Urinary bladder (tissue), 4 donors: ENCODE results near the gene UNC5CL. TPM values are rescaled to one million over a fixed set of nuclear protein-coding genes. Genes with fewer than 3 reads are reported as not detected.
"Not testable (repeated sequence)": the region's sequence is repeated elsewhere in the genome, so short reads cannot be mapped to it uniquely, and the experiment has no call there.

Experiments used
- DNase-seq: peaks from one replicate; pipeline ENCODE4 v3.0.0-alpha.2; 2015; ENCODE audit errors: extremely low spot score
- H3K27ac ChIP-seq: one replicate; pipeline ENCODE4 v1.5.1; 2013; ENCODE audit warnings: low read depth, mild to moderate bottlenecking, moderate library complexity
- H3K36me3 ChIP-seq: one replicate; pipeline ENCODE4 v1.6.1; 2013; ENCODE audit warnings: mild to moderate bottlenecking, moderate library complexity; ENCODE audit not compliant: insufficient read depth
- H3K4me1 ChIP-seq: one replicate; pipeline ENCODE4 v1.6.1; 2013; ENCODE audit warnings: mild to moderate bottlenecking, moderate library complexity; ENCODE audit not compliant: insufficient read depth
- H3K4me3 ChIP-seq: one replicate; pipeline ENCODE4 v1.5.1; 2013; ENCODE audit warnings: low read depth, low read length
- WGBS: extraction: QIAGEN DNeasy Blood & Tissue Kit; methylation state at CpG from one replicate; pipeline ENCODE4 v1.1.7; 2013; 5-methylcytosine and 5-hydroxymethylcytosine counted together
- polyA plus RNA-seq: library from polyadenylated mRNA; stranded (reverse); fragments of 200-250 nt; gene quantifications from one replicate; pipeline ENCODE4 v1.2.3, GENCODE V29; 2013
- total RNA-seq: library from RNA; depleted of rRNA; stranded (reverse); fragments of >200 nt; gene quantifications from one replicate; pipeline ENCODE4 v1.2.3, GENCODE V29; 2014
- donor health status: healthy with polysubstance abuse.
- donor health status: healthy.

Gene UNC5CL
- total and polyA plus RNA-seq, 2 donors, result 0.37 to 0.87 TPM

DNA sequence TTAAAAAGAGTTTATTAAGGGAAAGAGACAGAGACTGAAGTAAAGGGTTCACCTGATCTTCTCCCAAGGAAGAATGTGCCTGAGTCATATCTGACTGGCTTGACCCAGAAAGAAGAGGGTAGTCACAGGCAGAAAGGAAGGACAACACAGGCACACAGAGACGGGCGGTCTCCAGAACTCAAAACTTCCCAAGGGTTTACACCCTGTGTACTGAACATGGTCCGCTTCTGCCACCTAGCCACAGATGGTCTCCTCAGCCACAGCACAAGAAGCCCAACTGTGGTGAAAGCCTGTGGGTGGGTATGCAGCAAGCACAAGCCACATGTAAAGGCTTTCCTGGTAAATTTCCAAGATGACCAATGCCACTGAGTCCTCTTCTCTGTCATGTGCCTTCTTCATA is 17.2 kb downstream of the UNC5CL start:
- Histone ChIP-seq H3K36me3 (no peaks in the 10 kb centered on the region), H3K4me1 (no peaks in the 10 kb centered on the region), H3K4me3 (no peak overlapping the region), H3K27ac (no peak overlapping the region)
- DNase-seq, result no peak
- WGBS, result 85% methylated on average over 3 of the region's 3 CpGs

DNA sequence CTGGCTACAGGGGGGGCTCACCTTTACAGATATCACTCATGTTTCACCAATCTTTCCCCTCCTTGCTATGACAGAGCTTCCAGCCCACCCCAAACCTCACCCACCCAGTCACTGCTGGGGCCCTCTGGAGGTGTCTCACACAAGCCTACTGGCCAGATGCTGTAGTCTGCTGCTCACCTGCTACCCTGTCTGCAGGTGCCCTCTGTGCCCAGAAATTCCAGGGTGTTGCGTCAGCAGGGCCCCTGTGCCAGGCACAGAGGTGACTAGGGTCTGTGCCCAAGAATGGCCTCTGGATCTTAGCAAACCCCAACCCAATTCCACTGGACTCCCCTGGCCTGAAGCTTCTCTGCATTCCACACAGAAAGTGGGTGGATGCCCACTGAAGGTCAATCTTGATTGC is 21.4 kb downstream of the UNC5CL start:
- H3K4me1 ChIP-seq, result no peaks in the 10 kb centered on the region
- H3K36me3 ChIP-seq, result no peaks in the 10 kb centered on the region
- 95% methylated on average over 1 of the region's 1 CpG for WGBS
- no peak overlapping the region for H3K27ac ChIP-seq
- no peak overlapping the region for H3K4me3 ChIP-seq
- no peak for DNase-seq

DNA sequence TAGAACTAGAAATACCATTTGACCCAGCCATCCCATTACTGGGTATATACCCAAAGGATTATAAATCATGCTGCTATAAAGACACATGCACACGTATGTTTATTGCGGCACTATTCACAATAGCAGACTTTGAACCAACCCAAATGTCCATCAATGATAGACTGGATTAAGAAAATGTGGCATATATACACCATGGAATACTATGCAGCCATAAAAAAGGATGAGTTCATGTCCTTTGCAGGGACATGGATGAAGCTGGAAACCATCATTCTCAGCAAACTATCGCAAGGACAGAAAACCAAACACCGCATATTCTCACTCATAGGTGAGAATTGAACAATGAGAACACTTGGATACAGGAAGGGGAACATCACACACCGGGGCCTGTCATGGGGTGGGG is 23.2 kb downstream of the UNC5CL start:
- H3K27ac ChIP-seq, H3K36me3 ChIP-seq, H3K4me1 ChIP-seq, H3K4me3 ChIP-seq, DNase-seq: not testable (repeated sequence)
- 98% methylated on average over 5 of the region's 5 CpGs for WGBS

DNA sequence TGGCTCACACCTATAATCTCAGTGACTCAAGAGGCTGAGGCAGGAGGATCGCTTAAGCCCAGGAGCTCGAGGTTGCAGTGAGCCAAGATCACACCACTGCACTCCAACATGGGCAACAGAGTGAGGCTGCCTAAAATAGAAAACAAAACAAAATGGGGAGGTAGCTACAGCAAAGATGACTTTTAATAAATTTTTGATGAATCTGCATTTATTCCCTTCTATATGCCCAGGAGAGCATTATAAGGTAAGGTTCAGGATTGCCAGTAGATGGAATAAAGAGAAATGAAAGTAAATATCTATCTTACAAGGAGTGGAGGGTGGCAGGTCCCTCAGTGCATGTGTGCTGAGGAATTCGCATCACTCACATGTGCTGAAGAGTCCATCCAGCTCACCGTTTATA is 24.2 kb downstream of the UNC5CL start:
- Histone ChIP-seq H3K4me1 (no peaks in the 10 kb centered on the region), H3K27ac (no peak overlapping the region), H3K36me3 (no peaks in the 10 kb centered on the region), H3K4me3 (no peak overlapping the region)
- no peak for DNase-seq
- 87% methylated on average over 4 of the region's 4 CpGs for WGBS

DNA sequence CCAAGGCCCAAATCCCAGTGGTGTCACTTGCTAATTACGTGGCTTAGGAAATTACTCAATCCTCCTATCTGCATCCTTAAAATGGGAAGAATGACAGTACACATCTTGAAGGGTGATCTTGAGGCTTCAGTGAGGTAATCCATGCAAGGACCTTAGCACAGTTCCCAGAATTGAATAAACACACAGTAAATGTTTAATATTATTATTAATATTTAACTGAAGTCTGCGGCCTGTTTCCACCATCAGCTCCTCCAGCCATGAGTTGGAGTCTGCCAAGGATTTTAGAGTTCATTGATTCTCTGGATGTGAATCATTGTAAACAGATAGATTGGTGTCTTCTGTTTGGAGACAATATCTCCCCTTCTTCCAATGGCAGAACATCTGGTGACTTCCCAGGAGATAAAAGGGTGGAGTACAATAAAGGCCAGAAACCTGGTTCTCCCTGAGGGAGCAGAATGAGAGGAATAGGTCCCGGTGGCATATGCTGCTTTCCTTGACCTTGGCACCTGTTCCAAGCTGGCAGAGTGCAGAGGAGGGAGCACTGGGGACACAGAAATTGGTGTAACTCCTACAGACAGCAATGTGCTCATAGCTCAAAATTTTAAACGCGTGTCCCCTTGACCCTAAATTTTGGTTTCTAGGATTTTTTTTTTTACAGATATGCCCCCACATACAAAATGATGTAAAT is 25.4 kb downstream of the UNC5CL start:
- H3K4me3 ChIP-seq, result no peak overlapping the region
- H3K27ac ChIP-seq, result no peak overlapping the region
- H3K4me1 ChIP-seq, result no peaks in the 10 kb centered on the region
- 93% methylated on average over 5 of the region's 5 CpGs for WGBS
- H3K36me3 ChIP-seq, result no peaks in the 10 kb centered on the region
- DNase-seq, result no peak

DNA sequence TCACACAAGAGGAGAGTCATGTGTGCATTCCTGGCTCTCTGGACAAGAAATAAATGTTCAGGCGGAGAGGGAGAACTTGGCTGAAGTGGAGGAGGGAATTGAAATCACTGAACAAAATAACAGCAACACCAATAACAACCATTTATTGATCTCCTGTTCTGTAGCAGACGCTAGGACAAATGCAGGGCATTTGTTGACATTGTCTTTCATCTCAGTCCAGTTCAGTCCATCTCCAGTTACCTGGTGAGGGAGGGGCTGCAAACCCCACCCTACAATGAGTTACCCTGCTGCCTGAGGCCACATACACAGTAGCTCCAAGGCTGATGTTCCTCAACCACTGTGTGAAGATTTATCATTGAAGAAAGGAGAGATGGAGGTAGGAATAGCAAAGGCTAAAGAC is 27.3 kb downstream of the UNC5CL start:
- no peaks in the 10 kb centered on the region for H3K4me1 ChIP-seq
- H3K4me3 ChIP-seq, result no peak overlapping the region
- no peaks in the 10 kb centered on the region for H3K36me3 ChIP-seq
- 88% methylated on average over 2 of the region's 2 CpGs for WGBS
- no peak overlapping the region for H3K27ac ChIP-seq
- no peak for DNase-seq

DNA sequence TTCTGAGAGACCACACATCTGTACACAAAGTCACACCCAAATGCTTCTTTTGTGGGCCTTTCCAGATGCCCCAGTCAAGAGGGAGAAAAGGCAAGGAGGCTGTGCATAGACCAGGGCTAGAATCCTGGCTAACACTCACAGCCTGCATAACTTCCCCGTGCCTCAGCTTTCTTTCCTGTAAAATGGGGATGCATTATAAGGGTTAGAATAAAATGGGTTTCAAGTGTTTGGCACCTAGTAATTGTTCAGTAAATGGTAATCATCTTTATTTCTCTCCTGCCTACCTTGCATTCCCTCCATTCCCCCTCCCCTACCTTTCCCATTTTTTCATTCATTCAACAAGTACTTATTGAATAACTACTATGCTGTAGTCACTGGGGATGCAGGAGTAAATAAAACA is 29.4 kb downstream of the UNC5CL start:
- 100% methylated on average over 1 of the region's 1 CpG for WGBS

DNA sequence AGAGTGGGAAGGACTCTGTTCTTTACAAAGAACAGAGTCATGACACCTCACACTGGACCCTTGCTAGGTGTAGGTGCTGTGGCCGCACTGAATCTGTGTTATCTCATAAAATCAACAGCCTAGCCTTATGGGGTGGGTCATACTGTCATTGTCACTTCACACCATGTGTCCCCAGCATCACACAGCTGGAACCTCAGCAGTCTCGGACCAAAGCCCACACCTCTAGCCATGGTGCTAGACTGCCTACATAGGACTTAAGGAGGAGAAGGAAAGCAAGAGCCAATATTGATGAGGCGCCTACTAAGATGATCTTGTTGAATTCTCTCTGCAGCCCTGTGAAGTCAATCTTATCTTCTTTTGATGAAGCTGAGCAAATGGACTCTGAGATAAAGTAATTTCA is 31.0 kb downstream of the UNC5CL start:
- no peak for DNase-seq
- Histone ChIP-seq H3K36me3 (no peaks in the 10 kb centered on the region), H3K4me3 (no peak overlapping the region), H3K27ac (no peak overlapping the region), H3K4me1 (no peaks in the 10 kb centered on the region)
- 84% methylated on average over 3 of the region's 3 CpGs for WGBS

More for the DNA sequence above, 29.4 kb downstream of the UNC5CL start:
- Histone ChIP-seq H3K4me1 (no peaks in the 10 kb centered on the region), H3K36me3 (no peaks in the 10 kb centered on the region), H3K4me3 (no peak overlapping the region), H3K27ac (no peak overlapping the region)
- DNase-seq, result no peak

DNA sequence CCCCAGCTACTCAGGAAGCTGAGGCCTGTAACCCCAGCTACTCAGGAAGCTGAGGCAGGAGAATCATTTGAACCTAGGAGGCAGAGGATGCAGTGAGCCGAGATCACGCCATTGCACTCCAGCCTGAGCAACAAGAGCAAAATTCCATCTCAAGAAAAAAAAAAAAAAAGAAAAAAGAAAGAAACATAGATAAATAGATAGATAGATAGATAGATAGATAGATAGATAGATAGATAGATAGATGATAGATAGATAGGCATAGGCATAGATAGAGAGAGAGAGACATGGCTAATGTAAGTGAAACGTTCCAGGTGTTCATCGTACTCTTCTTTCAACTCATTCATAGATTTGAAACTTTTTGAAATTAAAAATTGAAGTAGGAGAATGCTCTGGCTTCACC is 32.0 kb downstream of the UNC5CL start:
- not testable (repeated sequence) for H3K36me3 ChIP-seq, H3K27ac ChIP-seq, DNase-seq, H3K4me1 ChIP-seq, H3K4me3 ChIP-seq
- 95% methylated on average over 4 of the region's 4 CpGs for WGBS

DNA sequence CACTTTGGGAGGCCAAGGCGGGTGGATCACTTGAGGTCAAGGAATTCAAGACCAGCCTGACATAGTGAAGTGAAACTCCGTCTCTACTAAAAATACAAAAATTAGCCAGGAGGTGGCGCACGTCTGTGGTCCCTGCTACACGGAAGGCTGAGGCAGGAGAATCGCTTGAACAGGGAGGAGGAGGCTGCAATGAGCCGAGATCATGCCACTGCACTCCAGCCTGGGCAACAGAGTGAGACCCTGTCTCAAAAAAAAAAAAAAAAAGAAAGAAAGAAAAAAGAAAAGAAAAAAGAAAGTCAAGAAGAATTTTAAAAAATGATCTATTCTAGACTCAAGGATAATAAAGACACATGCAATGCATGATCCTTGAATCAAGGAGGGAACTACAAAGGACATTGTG is 32.8 kb downstream of the UNC5CL start:
- H3K4me3 ChIP-seq, H3K36me3 ChIP-seq, DNase-seq, H3K27ac ChIP-seq, H3K4me1 ChIP-seq: not testable (repeated sequence)
- WGBS, result 20% methylated on average over 7 of the region's 7 CpGs

DNA sequence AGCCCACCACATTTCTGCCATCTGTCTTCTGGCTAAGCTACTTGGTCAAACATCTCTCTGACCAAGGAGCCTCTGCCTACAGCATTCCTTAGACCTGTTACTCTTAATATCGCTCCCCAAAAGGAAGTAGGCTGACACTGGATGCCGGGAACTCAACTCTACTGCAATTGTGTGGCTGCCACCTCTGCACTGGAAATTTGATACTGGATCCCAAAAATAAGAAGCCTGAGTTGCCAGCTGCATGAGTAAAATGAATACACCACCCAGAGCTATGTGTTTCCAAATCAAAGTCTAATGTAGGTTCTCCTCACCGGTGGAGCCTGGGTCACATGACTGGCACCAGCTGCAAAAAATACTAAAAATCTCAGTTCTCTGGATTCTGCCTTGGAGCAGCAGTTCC is 36.9 kb downstream of the UNC5CL start:
- 84% methylated on average over 3 of the region's 3 CpGs for WGBS
- no peaks in the 10 kb centered on the region for H3K36me3 ChIP-seq
- no peaks in the 10 kb centered on the region for H3K4me1 ChIP-seq
- H3K27ac ChIP-seq, result no peak overlapping the region
- DNase-seq, result no peak
- H3K4me3 ChIP-seq, result no peak overlapping the region

DNA sequence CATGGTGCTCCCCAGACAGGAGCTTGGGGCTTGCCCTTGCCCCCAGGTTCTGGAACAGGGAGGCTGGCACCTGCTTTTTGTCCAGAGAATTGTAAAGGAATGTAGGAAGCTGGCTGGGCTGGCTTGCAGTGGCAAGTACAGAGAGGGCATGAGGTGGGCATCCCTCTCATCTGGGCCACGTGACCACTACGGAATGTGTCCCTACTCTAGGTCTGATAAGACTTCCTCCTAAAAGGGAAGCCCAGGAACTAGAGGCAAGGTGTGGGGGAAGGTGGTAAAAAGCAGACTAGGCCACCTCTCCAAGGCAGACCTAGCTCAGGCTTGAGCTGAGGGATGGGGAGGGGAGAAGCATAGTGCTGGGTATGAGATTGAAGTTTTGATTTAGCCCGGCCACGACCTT is 38.8 kb downstream of the UNC5CL start:
- 83% methylated on average over 4 of the region's 4 CpGs for WGBS
- DNase-seq, result no peak
- Histone ChIP-seq H3K4me3 (no peak overlapping the region), H3K4me1 (no peaks in the 10 kb centered on the region), H3K27ac (no peak overlapping the region), H3K36me3 (no peaks in the 10 kb centered on the region)

DNA sequence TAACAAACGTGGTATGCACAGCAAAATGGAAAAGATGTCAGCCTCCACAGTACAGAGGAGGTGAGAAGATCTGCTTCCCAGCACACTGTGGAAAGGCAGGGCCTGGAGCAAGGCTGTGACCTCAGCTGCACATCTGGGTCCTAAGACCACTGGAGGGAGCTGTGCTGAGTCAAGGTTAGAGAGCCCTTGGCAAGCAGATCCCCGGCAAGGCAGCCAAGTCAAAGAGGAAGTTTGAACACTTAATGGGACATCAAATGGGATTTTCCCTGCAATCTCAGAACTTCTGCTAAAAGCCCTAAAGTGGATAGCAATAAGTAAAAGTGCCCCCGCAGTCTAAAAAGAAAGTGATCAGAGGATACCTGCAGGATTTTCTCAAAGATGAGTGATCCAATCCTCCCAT is 39.5 kb downstream of the UNC5CL start:
- 54% methylated on average over 3 of the region's 3 CpGs for WGBS
- DNase-seq, result no peak
- H3K27ac ChIP-seq, result no peak overlapping the region
- no peaks in the 10 kb centered on the region for H3K4me1 ChIP-seq
- no peaks in the 10 kb centered on the region for H3K36me3 ChIP-seq
- no peak overlapping the region for H3K4me3 ChIP-seq

DNA sequence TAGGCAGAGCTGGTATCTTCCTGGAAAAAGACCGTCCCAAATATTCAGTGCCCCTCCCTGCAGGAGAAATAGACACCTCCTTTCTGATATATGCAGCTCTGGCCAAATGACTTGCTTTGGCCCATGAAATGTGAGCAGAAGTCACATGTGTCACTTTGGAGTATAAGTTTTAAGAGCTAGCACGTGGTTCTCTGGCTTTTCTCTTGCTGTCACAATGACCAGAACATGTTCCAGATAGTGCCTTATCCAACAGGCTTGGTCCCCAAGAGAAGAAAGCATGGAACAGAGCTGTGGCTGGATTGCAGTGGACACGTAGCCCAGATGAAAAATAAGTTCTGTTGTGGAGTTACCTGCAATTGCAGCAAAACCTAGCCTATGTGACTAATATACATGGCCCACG is 40.4 kb downstream of the UNC5CL start:
- DNase-seq, result no peak
- Histone ChIP-seq H3K27ac (no peak overlapping the region), H3K4me3 (no peak overlapping the region), H3K36me3 (no peaks in the 10 kb centered on the region), H3K4me1 (no peaks in the 10 kb centered on the region)
- WGBS, result 82% methylated on average over 4 of the region's 4 CpGs
